Mesothelial cell of epicardium (in vitro differentiated cells): Measurements from ENCODE around the gene KIF3C. TPM values are rescaled to one million over a fixed set of nuclear protein-coding genes. Genes with fewer than 3 reads are reported as not detected.
"Not testable (repeated sequence)": the region's sequence is repeated elsewhere in the genome, so short reads cannot be mapped to it uniquely, and the experiment has no call there.

Experiments used
- DNase-seq, 2 experiments: peaks; one replicate each; pipeline ENCODE4 v3.0.0; 2021; ENCODE audit warnings: low spot score in 2 of 2; ENCODE audit not compliant: unreplicated experiment in 2 of 2
- H3K27ac Mint-ChIP-seq: 2 replicates; pipeline ENCODE4 v1.8.0; 2021; ENCODE audit warnings: mixed read lengths
- H3K27me3 Mint-ChIP-seq: 2 replicates; pipeline ENCODE4 v1.8.0; 2021; ENCODE audit warnings: low read depth, mixed read lengths
- H3K36me3 Mint-ChIP-seq: 2 replicates; pipeline ENCODE4 v1.8.0; 2021; ENCODE audit warnings: mixed read lengths
- H3K4me1 Mint-ChIP-seq: 2 replicates; pipeline ENCODE4 v1.8.0; 2021; ENCODE audit warnings: mixed read lengths
- H3K4me3 Mint-ChIP-seq: 2 replicates; pipeline ENCODE4 v1.8.0; 2021; ENCODE audit warnings: mild to moderate bottlenecking, moderate library complexity, mixed read lengths
- H3K9me3 Mint-ChIP-seq: 2 replicates; pipeline ENCODE4 v1.8.0; 2021; ENCODE audit warnings: mixed read lengths
- CTCF ChIP-seq: fragments of 200-600 bp; sonication (generic); IDR thresholded peaks from one replicate; pipeline ENCODE4 v1.5.0; 2021; ENCODE audit warnings: antibody characterized with exemption; ENCODE audit not compliant: unreplicated experiment
- total RNA-seq: library from RNA; stranded (reverse); gene quantifications from 3 replicates; pipeline ENCODE4 v1.2.1, GENCODE V29; 2021

KIF3C gene
- total RNA-seq, 1 donor from 2014 or later: 39.5 TPM

GRCh38 chr2:25926984-25927756, 55.1 kb downstream of the KIF3C start:
- H3K27ac Mint-ChIP-seq: no peak overlapping the region
- no peak for DNase-seq
- H3K4me3 Mint-ChIP-seq: no peak overlapping the region
- peaks cover 31% of the 10 kb centered on the region for H3K36me3 Mint-ChIP-seq
- TF ChIP-seq CTCF: no peak
- no peaks in the 10 kb centered on the region for H3K27me3 Mint-ChIP-seq
- H3K4me1 Mint-ChIP-seq: no peaks in the 10 kb centered on the region
- no peaks in the 10 kb centered on the region for H3K9me3 Mint-ChIP-seq

DNA sequence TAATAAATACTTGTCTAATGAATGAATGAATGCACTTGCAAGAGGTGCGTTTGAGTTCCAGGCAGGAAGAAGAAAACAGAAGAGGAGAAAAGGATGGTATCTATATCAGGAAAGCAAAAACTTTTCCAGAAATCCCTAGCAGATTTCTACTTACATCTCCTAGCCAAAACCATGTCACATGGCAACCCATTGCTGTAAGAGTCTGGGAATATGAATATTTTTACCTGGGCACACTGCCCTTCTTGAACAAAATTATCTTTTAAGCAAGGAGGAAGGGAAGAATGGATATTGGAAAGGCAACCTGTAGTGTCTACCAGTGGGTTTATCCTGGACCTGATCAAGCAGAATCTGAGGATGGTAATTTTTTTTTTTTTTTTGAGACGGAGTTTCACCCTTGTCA, 59.8 kb downstream of the KIF3C start:
- Mint-ChIP-seq H3K4me3 (no peak overlapping the region), H3K9me3 (no peaks in the 10 kb centered on the region), H3K27ac (no peak overlapping the region), H3K27me3 (no peaks in the 10 kb centered on the region), H3K4me1 (no peaks in the 10 kb centered on the region), H3K36me3 (peaks cover 13% of the 10 kb centered on the region)
- no peak for TF ChIP-seq CTCF
- no peak for DNase-seq

DNA sequence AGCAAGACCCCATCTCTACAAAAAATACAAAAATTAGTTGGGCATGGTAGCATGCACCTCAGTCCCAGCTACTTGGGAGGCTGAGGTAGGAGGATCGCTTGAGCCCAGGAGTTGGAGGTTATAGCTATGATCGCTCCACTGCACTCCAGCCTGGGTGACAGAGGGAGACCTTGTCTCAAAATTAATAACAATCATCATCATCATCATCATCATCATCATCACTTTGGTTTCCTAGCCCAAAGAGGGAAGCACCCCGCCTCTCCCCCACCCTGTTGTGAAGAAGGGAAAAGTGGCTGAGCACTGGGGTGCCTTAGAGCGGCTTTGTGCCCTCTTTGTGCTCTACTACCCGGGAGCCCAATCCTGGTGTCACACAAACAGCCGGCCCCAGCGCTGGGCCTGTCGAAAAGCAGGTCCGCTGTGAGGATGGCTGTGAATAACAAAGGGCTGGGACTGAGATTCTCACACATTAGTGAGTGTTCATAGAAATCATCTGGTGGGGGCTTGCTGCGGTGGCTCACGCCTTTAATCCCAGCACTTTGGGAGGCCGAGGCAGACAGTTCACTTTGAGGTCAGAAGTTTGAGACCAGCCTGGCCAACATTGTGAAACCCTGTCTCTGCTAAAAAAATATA, 61.4 kb downstream of the KIF3C start:
- Mint-ChIP-seq H3K27me3 (no peaks in the 10 kb centered on the region), H3K27ac (no peak overlapping the region), H3K9me3 (no peaks in the 10 kb centered on the region), H3K36me3 (no peaks in the 10 kb centered on the region), H3K4me3 (no peak overlapping the region), H3K4me1 (no peaks in the 10 kb centered on the region)
- no peak for DNase-seq
- no peak for TF ChIP-seq CTCF

GRCh38 chr2:25920336-25920735, 62.0 kb downstream of the KIF3C start:
- no peak overlapping the region for H3K4me3 Mint-ChIP-seq
- DNase-seq: no peak
- H3K27me3 Mint-ChIP-seq: no peaks in the 10 kb centered on the region
- H3K9me3 Mint-ChIP-seq: no peaks in the 10 kb centered on the region
- TF ChIP-seq CTCF: no peak
- no peaks in the 10 kb centered on the region for H3K4me1 Mint-ChIP-seq
- H3K27ac Mint-ChIP-seq: no peak overlapping the region
- no peaks in the 10 kb centered on the region for H3K36me3 Mint-ChIP-seq

DNA sequence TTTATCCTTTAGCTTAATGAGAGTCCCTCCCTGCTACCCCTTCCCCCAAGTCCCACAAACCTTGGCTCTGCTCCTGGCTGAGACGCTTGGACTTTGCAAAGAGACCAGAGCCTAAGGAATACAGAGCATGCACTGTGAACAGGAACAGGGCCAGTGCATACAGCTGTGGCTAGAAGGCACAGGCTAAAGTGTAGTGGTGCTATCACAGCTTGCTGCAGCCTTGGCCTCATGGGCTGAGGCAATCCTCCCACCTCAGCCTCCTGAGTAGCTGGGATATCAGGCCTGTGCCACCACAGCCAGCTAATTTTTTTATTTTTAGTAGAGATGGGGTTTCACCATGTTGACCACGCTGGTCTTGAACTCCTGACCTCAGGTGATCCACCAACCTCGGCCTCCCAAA, 64.5 kb downstream of the KIF3C start:
- H3K4me3 Mint-ChIP-seq: no peak overlapping the region
- TF ChIP-seq CTCF: no peak
- no peaks in the 10 kb centered on the region for H3K36me3 Mint-ChIP-seq
- H3K9me3 Mint-ChIP-seq: no peaks in the 10 kb centered on the region
- no peak overlapping the region for H3K27ac Mint-ChIP-seq
- DNase-seq: no peak
- H3K4me1 Mint-ChIP-seq: peaks cover 11% of the 10 kb centered on the region
- no peaks in the 10 kb centered on the region for H3K27me3 Mint-ChIP-seq

- H3K4me1 Mint-ChIP-seq: peaks cover 12% of the 10 kb centered on the region
- H3K36me3 Mint-ChIP-seq, H3K27me3 Mint-ChIP-seq, H3K4me3 Mint-ChIP-seq, H3K27ac Mint-ChIP-seq, DNase-seq, H3K9me3 Mint-ChIP-seq: not testable (repeated sequence)
Observed at GRCh38 chr2:25917411-25917810, 64.9 kb downstream of the KIF3C start.

DNA sequence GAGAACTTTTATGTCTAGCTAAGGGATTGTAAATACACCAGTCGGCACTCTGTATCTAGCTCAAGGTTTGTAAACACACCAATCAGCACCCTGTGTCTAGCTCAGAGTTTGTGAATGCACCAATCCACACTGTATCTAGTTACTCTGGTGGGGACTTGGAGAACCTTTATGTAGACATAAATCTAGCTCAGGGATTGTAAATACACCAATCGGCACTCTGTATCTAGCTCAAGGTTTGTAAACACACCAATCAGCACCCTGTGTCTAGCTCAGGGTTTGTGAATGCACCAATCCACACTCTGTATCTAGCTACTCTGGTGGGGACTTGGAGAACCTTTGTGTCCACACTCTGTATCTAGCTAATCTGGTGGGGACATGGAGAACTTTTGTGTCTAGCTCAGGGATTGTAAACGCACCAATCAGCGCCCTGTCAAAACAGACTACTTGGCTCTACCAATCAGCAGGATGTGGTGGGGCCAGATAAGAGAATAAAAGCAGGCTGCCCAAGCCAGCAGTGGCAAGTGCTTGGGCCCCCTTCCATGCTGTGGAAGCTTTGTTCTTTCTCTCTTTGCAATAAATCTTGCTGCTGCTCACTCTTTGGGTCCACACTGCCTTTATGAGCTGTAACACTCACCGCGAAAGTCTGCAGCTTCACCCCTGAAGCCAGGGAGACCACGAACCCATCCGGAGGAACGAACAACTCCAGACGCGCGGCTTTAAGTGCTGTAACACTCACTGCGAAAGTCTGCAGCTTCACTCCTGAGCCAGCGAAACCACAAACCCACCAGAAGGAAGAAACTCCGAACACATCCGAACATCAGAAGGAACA, 66.1 kb downstream of the KIF3C start:
- H3K36me3 Mint-ChIP-seq, H3K9me3 Mint-ChIP-seq, H3K27me3 Mint-ChIP-seq, H3K27ac Mint-ChIP-seq, H3K4me3 Mint-ChIP-seq, DNase-seq: not testable (repeated sequence)
- peaks cover 12% of the 10 kb centered on the region for H3K4me1 Mint-ChIP-seq

DNA sequence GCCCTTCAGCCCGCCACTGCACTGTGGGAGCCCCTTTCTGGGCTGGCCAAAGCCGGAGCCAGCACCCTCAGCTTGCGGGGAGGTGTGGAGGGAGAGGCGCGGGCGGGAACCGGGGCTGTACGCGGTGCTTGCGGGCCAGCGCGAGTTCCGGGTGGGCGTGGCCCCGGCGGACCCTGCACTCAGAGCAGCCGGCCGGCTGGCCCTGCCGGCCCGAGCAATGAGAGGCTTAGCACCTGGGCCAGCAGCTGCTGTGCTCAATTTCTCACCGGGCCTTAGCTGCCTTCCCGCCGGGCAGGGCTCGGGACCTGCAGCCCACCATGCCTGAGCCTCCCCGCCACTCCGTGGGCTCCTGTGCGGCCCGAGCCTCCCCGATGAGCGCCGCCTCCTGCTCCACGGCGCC, 66.9 kb downstream of the KIF3C start:
- not testable (repeated sequence) for H3K4me3 Mint-ChIP-seq, H3K27me3 Mint-ChIP-seq, H3K36me3 Mint-ChIP-seq, H3K9me3 Mint-ChIP-seq, DNase-seq, H3K27ac Mint-ChIP-seq
- peaks cover 12% of the 10 kb centered on the region for H3K4me1 Mint-ChIP-seq
